PC-9 (cell line): ENCODE data around the gene EYS.

ENCODE experiments used
- EZH2 ChIP-seq: fragments of 200-600 bp; sonication (generic); IDR thresholded peaks from 2 replicates; pipeline ENCODE4 v1.8.0; 2017; ENCODE audit warnings: antibody characterized with exemption, low read depth
- TF ChIP-seq, protein P1 (sequence below): fragments of 200-600 bp; sonication (generic); conservative IDR thresholded peaks from 2 replicates; pipeline ENCODE4 v1.6.1; 2017; ENCODE audit warnings: mixed run types, antibody characterized with exemption, mild to moderate bottlenecking, moderate library complexity

DNA sequence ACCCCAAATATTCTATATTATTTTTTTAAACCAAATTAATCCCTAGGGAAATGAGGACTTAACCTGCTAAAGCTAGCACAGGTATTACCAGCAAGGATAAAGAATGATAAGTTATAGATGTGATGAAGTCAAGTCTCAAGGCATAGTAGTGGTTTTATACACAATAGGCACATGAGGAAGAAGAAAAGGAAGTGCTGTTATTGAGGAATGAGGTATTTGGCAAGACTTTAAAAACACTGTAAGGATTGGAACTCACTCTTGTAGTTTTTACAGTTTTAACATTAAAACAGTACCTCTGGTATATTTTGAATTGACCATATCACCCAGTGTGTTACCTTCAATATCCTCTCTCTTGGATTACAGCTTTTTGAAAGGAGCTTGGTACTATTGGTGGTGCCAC, 2016.8 kb downstream of the EYS start:
- TF ChIP-seq, protein P1, sequence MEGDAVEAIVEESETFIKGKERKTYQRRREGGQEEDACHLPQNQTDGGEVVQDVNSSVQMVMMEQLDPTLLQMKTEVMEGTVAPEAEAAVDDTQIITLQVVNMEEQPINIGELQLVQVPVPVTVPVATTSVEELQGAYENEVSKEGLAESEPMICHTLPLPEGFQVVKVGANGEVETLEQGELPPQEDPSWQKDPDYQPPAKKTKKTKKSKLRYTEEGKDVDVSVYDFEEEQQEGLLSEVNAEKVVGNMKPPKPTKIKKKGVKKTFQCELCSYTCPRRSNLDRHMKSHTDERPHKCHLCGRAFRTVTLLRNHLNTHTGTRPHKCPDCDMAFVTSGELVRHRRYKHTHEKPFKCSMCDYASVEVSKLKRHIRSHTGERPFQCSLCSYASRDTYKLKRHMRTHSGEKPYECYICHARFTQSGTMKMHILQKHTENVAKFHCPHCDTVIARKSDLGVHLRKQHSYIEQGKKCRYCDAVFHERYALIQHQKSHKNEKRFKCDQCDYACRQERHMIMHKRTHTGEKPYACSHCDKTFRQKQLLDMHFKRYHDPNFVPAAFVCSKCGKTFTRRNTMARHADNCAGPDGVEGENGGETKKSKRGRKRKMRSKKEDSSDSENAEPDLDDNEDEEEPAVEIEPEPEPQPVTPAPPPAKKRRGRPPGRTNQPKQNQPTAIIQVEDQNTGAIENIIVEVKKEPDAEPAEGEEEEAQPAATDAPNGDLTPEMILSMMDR: no peak
- TF ChIP-seq EZH2: no peak
